ENCODE data around the gene ALG9.

Gene ALG9

GRCh38 chr11:111851636-111852035, 19.7 kb downstream of the ALG9 start:
- Histone ChIP-seq H4K20me1 (ENCODE audit: insufficient read depth) (no peaks in the 10 kb centered on the region), H3K79me2 (ENCODE audit: insufficient read depth, low read depth) (no peaks in the 10 kb centered on the region), H3K36me3 (ENCODE audit: insufficient read depth) (no peaks in the 10 kb centered on the region), H3K9ac (no peak overlapping the region), H3K4me1 (ENCODE audit: low read depth, poor library complexity, severe bottlenecking) (no peaks in the 10 kb centered on the region), H2AFZ (ENCODE audit: low read depth) (no peak overlapping the region), H3K27me3 (ENCODE audit: insufficient read depth, low read depth) (no peaks in the 10 kb centered on the region), H3K4me3 (IDR thresholded peaks at IDR 0.05; ENCODE audit: insufficient read depth, low read depth, low read length) (no peak overlapping the region), H3K4me2 (no peak overlapping the region), H3K27ac (no peak overlapping the region)
- 0 out of 2 replicates have a peak, but pooled peaks have one; percentile 29 for TF ChIP-seq CTCF (conservative IDR thresholded peaks at IDR 0.05; ENCODE audit: low read depth, low read length)

GRCh38 chr11:111851067-111851466, 20.3 kb downstream of the ALG9 start:
- Histone ChIP-seq H3K27me3 (ENCODE audit: insufficient read depth, low read depth) (no peaks in the 10 kb centered on the region), H2AFZ (ENCODE audit: low read depth) (no peak overlapping the region), H3K4me1 (ENCODE audit: low read depth, poor library complexity, severe bottlenecking) (no peaks in the 10 kb centered on the region), H3K36me3 (ENCODE audit: insufficient read depth) (no peaks in the 10 kb centered on the region), H3K27ac (no peak overlapping the region), H3K4me2 (no peak overlapping the region), H3K4me3 (IDR thresholded peaks at IDR 0.05; ENCODE audit: insufficient read depth, low read depth, low read length) (no peak overlapping the region), H3K79me2 (ENCODE audit: insufficient read depth, low read depth) (no peaks in the 10 kb centered on the region), H4K20me1 (ENCODE audit: insufficient read depth) (no peaks in the 10 kb centered on the region), H3K9ac (no peak overlapping the region)
- no peak for TF ChIP-seq CTCF (conservative IDR thresholded peaks at IDR 0.05; ENCODE audit: low read depth, low read length)

GRCh38 chr11:111849631-111850030, 21.8 kb downstream of the ALG9 start:
- H3K79me2 ChIP-seq (ENCODE audit: insufficient read depth, low read depth): no peaks in the 10 kb centered on the region
- no peak for TF ChIP-seq CTCF (conservative IDR thresholded peaks at IDR 0.05; ENCODE audit: low read depth, low read length)

GRCh38 chr11:111846636-111847035, 24.7 kb downstream of the ALG9 start:
- no peaks in the 10 kb centered on the region for H3K36me3 ChIP-seq (ENCODE audit: insufficient read depth)
- H4K20me1 ChIP-seq (ENCODE audit: insufficient read depth): no peaks in the 10 kb centered on the region
- no peaks in the 10 kb centered on the region for H3K79me2 ChIP-seq (ENCODE audit: insufficient read depth, low read depth)
- no peak overlapping the region for H3K27ac ChIP-seq
- H3K9ac ChIP-seq: no peak overlapping the region
- H3K4me2 ChIP-seq: no peak overlapping the region
- H3K4me3 ChIP-seq (IDR thresholded peaks at IDR 0.05; ENCODE audit: insufficient read depth, low read depth, low read length): no peak overlapping the region
- no peaks in the 10 kb centered on the region for H3K27me3 ChIP-seq (ENCODE audit: insufficient read depth, low read depth)
- H3K4me1 ChIP-seq (ENCODE audit: low read depth, poor library complexity, severe bottlenecking): peaks cover 6% of the 10 kb centered on the region
- H2AFZ ChIP-seq (ENCODE audit: low read depth): no peak overlapping the region
- TF ChIP-seq CTCF (conservative IDR thresholded peaks at IDR 0.05; ENCODE audit: low read depth, low read length): no peak

More at GRCh38 chr11:111849631-111850030, 21.8 kb downstream of the ALG9 start:
- no peak overlapping the region for H3K27ac ChIP-seq
- no peaks in the 10 kb centered on the region for H3K4me1 ChIP-seq (ENCODE audit: low read depth, poor library complexity, severe bottlenecking)
- H2AFZ ChIP-seq (ENCODE audit: low read depth): no peak overlapping the region
- H3K4me3 ChIP-seq (IDR thresholded peaks at IDR 0.05; ENCODE audit: insufficient read depth, low read depth, low read length): no peak overlapping the region
- H3K27me3 ChIP-seq (ENCODE audit: insufficient read depth, low read depth): no peaks in the 10 kb centered on the region
- no peaks in the 10 kb centered on the region for H3K36me3 ChIP-seq (ENCODE audit: insufficient read depth)
- no peak overlapping the region for H3K9ac ChIP-seq
- no peak overlapping the region for H3K4me2 ChIP-seq
- H4K20me1 ChIP-seq (ENCODE audit: insufficient read depth): no peaks in the 10 kb centered on the region
